Globus pallidus (tissue), 1 donor: ENCODE measurements around the gene LMBRD1.

Source experiments
- DNase-seq: peaks from one replicate; pipeline ENCODE4 v3.0.0-alpha.2; 2015; ENCODE audit warnings: low spot score

The LMBRD1 gene

GRCh38 chr6:69630767-69631166 lies 166.0 kb downstream of the LMBRD1 start:
- no peak for DNase-seq

- DNase-seq: no peak
Observed at GRCh38 chr6:69627625-69628024, 169.2 kb downstream of the LMBRD1 start.

- no peak for DNase-seq
Observed at GRCh38 chr6:69624944-69625343, 171.9 kb downstream of the LMBRD1 start.
